GM13976 (cell line): ENCODE results near the gene ADAMTS16.

Experiments
- DNase-seq: peaks from one replicate; pipeline ENCODE4 v3.0.0; 2012; ENCODE audit warnings: low spot score
- in situ Hi-C: fragments of 300-500 bp; cut with MboI; formaldehyde crosslinking; loops from one replicate; pipeline ENCODE4 v1.12.0; 2022; ENCODE audit warnings: low sequenced_read_pairs, mixed read lengths, inconsistent platforms; ENCODE audit not compliant: unreplicated experiment
- TF ChIP-seq, protein P1 (sequence below): IDR thresholded peaks from 2 replicates; pipeline ENCODE4 v1.5.1; 2012; ENCODE audit warnings: borderline replicate concordance, mild to moderate bottlenecking; ENCODE audit not compliant: insufficient read depth; ENCODE audit errors: extremely low read depth, missing control alignments, control extremely low read depth

ADAMTS16 gene

DNA sequence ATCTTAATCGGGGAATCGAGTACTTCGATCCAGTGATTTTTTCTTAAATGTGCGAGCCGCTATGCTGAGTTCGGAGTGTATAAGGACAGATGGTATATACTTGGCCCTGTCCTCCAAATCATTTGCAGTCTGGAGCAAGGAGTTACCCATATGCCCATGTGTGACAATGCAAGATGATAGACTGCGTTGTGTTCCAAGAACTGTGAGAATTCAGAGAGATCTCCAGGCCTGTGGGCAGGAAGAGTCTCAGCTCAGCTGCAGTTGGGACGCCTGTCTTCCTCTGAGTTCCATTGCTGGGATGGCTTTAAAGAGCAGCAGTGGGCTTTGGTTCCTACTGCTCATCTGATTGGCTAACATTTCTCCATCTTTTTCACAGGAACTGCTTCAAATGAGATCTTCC is 106.6 kb downstream of the ADAMTS16 start:
- in situ Hi-C loops: no loop called here
- no peak for DNase-seq
- TF ChIP-seq, protein P1, sequence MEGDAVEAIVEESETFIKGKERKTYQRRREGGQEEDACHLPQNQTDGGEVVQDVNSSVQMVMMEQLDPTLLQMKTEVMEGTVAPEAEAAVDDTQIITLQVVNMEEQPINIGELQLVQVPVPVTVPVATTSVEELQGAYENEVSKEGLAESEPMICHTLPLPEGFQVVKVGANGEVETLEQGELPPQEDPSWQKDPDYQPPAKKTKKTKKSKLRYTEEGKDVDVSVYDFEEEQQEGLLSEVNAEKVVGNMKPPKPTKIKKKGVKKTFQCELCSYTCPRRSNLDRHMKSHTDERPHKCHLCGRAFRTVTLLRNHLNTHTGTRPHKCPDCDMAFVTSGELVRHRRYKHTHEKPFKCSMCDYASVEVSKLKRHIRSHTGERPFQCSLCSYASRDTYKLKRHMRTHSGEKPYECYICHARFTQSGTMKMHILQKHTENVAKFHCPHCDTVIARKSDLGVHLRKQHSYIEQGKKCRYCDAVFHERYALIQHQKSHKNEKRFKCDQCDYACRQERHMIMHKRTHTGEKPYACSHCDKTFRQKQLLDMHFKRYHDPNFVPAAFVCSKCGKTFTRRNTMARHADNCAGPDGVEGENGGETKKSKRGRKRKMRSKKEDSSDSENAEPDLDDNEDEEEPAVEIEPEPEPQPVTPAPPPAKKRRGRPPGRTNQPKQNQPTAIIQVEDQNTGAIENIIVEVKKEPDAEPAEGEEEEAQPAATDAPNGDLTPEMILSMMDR: no peak

DNA sequence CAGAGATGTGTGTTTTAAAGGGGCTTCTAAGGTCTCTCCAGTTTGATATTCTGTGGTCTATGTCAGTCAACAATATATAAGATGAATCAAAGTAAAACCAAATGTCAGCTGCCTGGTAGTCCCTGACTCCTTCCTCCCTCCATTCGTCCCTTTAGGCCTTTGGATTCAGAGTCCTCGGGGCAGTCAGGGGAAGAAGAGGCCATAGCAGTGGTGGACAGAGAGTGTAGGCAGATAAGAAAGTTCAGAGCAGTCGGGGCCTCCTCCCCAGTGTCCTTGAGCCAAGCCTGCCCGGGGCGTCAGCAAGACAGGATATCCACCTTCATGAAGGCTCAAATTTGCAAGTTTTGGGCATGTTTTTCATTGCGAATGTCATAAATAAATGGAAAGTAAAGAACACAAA is 110.6 kb downstream of the ADAMTS16 start:
- TF ChIP-seq, protein P1: no peak
- in situ Hi-C loops: no loop called here

DNA sequence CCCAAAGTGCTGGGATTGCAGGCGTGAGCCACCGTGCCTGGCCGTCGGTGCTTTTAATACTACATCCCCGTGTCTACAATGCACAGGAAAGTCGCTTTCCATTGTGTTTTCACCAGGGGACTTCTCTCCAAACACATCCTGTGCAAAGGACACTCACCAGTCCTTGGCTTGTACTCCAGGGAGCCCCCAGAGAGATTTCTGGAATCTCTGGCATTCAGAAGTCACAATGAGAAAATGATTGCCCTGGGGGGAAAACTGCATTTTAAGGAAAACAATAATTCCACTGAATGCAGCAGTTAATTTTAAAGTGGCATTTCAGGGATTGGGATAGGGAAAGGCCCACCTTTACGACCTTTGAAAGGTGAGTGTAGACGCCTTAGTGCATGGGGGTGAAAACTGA is 112.0 kb downstream of the ADAMTS16 start:
- no peak for DNase-seq
- in situ Hi-C loops: no loop called here
- TF ChIP-seq, protein P1: no peak

More for the DNA sequence above, 110.6 kb downstream of the ADAMTS16 start:
- DNase-seq: no peak

DNA sequence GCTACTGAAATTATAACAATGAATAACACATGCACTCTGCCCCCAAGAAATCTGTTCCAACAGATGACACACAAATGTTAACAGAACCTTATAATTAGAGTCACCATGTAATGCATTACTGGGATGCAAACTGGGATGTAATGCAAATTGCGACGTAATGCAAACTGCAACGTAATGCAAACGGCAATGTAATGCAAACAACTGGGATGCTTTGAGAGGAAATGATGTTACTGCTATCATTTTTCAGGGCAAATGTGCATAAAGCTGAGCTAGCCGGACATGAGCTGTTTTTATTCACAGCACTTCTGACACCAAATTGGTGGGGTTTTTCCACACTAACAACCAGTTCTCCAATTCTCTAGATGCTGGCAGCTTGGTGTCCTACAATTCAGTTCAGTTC is 117.2 kb downstream of the ADAMTS16 start:
- TF ChIP-seq, protein P1: no peak
- in situ Hi-C loops: no loop called here
- DNase-seq: no peak

GRCh38 chr5:5258564-5258963 is 118.4 kb downstream of the ADAMTS16 start:
- in situ Hi-C loops: no loop called here
- DNase-seq: no peak
- TF ChIP-seq, protein P1: no peak

DNA sequence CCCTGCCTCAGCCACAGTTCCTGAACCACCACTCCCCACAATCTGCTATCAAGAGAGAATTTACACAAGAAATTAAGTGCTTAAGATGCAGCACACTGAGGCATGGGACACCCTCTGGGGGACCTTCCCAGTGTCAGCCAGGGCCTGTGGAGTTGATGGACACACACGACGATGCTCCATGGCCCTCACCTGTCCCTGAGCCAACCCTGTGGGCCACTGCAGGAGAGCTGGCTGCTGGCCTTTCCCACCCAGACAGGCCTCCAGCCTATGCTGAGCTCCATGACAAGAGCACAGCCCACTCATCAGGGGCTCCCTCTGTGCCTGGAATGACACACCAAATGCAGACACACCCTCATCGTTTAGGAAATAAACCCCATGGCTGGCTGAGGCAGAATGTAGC is 124.6 kb downstream of the ADAMTS16 start:
- TF ChIP-seq, protein P1: no peak
- DNase-seq: no peak
- in situ Hi-C loops: no loop called here

DNA sequence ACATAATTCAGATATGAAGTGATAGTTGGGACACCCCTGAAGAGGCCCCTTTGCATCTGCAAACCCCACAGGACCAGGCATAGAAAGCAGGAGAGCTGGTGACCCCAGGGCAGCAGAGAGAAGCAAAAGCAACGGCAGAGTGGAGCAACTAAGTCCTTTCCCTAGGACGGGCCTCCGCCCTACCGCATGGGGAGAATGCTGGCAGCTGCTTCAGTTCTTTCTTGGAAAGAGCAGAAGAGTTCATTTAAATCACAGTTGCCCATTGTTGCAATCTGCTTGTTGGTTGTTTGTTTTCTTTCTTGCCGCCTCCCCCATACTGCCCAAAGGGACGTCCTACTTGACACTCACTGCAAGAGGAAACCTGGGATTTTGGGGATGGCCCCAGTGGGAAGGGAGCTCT is 126.2 kb downstream of the ADAMTS16 start:
- TF ChIP-seq, protein P1: no peak
- in situ Hi-C loops: no loop called here
- no peak for DNase-seq
